Cardiac fibroblast (primary cell): ENCODE measurements around the gene SHB.
A peak's percentile ranks its signal among the peaks of the same experiment; 100 is the strongest.
"Not testable (repeated sequence)": the region's sequence is repeated elsewhere in the genome, so short reads cannot be mapped to it uniquely, and the experiment has no call there.

Source experiments
- DNase-seq, 2 donors: peaks; one replicate each; pipeline versions ENCODE4 v3.0.0 to v3.0.0-alpha.2; 2010; ENCODE audit warnings: low read depth in 2 of 2
- H3K4me3 ChIP-seq, 2 donors: replicated peaks in 1 of 2; 1 replicate in 1 of 2; 2 replicates in 1 of 2; pipeline ENCODE4 v1.5.1; 2011; ENCODE audit warnings: low read depth in 2 of 2, low read length in 2 of 2, mild to moderate bottlenecking in 2 of 2, moderate library complexity in 1 of 2
- CTCF ChIP-seq: IDR thresholded peaks from one replicate; pipeline ENCODE4 v1.5.1; 2011; ENCODE audit warnings: low read depth, mild to moderate bottlenecking, low read length, inconsistent platforms

SHB gene

GRCh38 chr9:37892063-37892462 lies 177.0 kb downstream of the SHB start:
- no peak for DNase-seq
- H3K4me3 ChIP-seq, result no peak overlapping the region
- no peak for TF ChIP-seq CTCF

- DNase-seq, H3K4me3 ChIP-seq: not testable (repeated sequence)
Observed at GRCh38 chr9:37891042-37891441, 178.0 kb downstream of the SHB start.

GRCh38 chr9:37889536-37889935 lies 179.5 kb downstream of the SHB start:
- DNase-seq, result no peak
- no peak for TF ChIP-seq CTCF
- no peak overlapping the region for H3K4me3 ChIP-seq

- H3K4me3 ChIP-seq, result not testable (repeated sequence)
- peak; percentile 69 to 79 for DNase-seq
Observed at GRCh38 chr9:37887977-37888583, 180.9 kb downstream of the SHB start.

- no peak for DNase-seq
- no peak for TF ChIP-seq CTCF
- no peak overlapping the region for H3K4me3 ChIP-seq
Observed at GRCh38 chr9:37880916-37881479, 188.0 kb downstream of the SHB start.

GRCh38 chr9:37876376-37876775 lies 192.7 kb downstream of the SHB start:
- no peak for TF ChIP-seq CTCF
- DNase-seq, result peak in 1 of 2 donors; percentile 12
- H3K4me3 ChIP-seq, result no peak overlapping the region

- no peak overlapping the region for H3K4me3 ChIP-seq
- no peak for TF ChIP-seq CTCF
- DNase-seq, result no peak
Observed at GRCh38 chr9:37873955-37874354, 195.1 kb downstream of the SHB start.

- TF ChIP-seq CTCF, result no peak
- no peak overlapping the region for H3K4me3 ChIP-seq
- DNase-seq, result no peak
Observed at GRCh38 chr9:37870799-37871176, 198.2 kb downstream of the SHB start.
